GM13976 (cell line): ENCODE results near the gene CACNB3.

ENCODE experiments used
- DNase-seq: peaks from one replicate; pipeline ENCODE4 v3.0.0; 2012; ENCODE audit warnings: low spot score
- CTCF ChIP-seq: IDR thresholded peaks from 2 replicates; pipeline ENCODE4 v1.5.1; 2012; ENCODE audit warnings: borderline replicate concordance, mild to moderate bottlenecking; ENCODE audit not compliant: insufficient read depth; ENCODE audit errors: extremely low read depth, missing control alignments, control extremely low read depth
- in situ Hi-C: fragments of 300-500 bp; cut with MboI; formaldehyde crosslinking; loops from one replicate; pipeline ENCODE4 v1.12.0; 2022; ENCODE audit warnings: low sequenced_read_pairs, mixed read lengths, inconsistent platforms; ENCODE audit not compliant: unreplicated experiment

Gene CACNB3

DNA sequence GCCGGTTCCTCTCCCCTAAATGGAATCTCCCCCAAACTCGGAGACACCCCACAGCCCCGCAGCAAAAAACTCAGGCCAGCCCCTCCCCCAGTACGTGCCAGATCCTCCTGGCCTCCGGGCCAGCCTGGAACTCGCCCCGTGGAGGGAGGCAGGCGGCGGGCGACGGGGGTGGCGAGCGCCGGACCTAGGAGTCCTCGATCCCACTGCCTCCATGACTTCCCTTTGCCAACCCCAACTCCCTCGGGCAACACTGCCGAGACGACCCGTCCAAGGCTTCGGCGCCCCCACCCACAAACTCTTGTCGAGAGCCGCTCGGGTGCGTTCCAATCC lies 29.8 kb upstream of the CACNB3 start:
- DNase-seq = no peak
- no peak for TF ChIP-seq CTCF
- in situ Hi-C loops = no loop called here

DNA sequence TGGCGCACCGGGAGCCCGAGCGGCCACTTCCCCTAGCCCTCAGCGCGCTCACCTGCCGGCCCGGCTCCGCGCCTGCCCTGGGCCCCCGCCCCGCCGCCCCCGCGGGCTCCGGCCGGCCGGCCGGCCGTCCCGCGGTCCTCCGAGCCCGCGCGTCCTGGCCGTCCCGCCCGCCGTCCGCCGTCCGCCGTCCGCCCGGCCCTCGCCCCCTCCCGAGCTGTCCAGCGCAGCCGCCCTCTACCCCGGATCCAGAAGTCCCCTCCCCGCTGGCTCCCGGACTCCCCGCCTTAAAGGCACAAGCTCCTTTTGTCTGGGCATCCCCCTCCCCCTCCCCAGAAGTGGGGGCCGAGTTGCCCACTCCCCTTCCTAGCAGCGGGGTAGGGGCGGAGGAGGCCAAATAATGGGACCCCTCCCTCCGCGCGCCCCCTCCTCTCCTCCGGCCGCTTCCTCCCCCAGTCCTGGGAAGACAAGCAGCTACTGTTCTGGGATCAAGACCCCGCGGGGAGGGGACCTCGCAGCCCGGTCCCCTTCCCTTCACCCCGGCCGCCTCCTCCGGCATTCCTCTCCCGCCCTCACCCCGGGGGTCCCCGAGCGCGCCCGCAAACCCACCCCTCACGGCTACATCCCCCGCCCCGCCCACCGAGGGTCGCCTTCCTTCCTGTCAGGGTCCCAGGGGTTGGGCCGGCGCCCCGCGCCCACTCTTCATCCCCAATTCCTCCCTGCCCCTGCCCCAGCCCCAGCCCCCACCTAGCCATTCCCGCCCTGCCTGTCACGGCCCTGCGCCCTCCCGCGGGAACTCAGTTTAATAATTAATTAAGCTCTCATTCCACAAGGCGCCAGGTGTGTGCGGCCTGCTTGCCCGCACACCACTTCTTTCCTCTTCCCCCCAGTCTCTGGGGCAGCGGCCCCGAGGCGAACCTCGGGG lies 29.2 kb upstream of the CACNB3 start, which contains the start of gene ADCY6:
Gene ADCY6 (minus strand): TSS at position 236 of the 922 bp plus-strand sequence. CDS start 5,655 bp downstream, outside the sequence.
- no peak for TF ChIP-seq CTCF
- DNase-seq = peak; percentile 73
- in situ Hi-C loops = no loop called here

DNA sequence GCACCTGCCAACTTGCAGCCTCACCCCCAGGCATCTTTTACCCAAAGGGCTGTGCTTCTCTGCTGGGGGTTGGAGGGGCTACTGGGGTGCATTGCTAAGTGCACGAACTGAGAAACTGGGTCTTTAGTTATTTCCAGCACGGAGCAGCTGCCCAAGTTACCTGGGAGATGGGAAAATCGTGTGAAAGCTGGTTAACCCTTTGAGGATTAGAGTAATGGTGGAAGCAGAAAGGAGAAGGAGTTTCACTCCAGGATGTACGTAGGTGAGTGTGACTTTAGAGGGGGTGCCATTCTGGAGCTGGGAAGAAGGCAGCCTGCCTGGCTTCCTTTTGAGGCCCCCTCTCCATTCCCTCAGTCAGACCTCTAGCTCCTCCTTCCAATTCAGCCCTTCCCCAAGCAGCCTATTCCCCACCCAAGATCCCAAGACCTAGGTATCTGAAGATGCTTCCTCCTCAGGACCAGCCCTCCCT lies 28.4 kb upstream of the CACNB3 start:
- TF ChIP-seq CTCF = no peak
- no peak for DNase-seq
- in situ Hi-C loops = no loop called here

DNA sequence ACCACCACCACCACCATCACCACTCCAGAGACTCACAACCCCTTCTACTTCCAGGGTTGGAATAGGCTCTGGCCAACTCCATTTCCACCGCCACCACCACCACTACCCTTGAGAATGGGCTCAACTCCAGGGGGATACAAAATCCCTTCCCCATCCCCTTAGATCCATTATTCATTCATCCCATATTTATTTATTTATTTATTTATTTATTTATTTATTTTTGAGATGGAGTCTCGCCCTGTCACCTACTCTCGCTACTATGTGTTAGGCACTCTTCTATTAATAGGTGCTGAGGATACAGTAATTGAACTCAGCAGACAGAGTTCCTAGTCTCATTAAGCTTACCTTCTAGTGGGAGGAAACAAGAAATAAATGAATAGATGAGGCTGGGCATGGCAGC lies 24.6 kb upstream of the CACNB3 start:
- no peak for TF ChIP-seq CTCF
- no peak for DNase-seq
- in situ Hi-C loops = no loop called here

DNA sequence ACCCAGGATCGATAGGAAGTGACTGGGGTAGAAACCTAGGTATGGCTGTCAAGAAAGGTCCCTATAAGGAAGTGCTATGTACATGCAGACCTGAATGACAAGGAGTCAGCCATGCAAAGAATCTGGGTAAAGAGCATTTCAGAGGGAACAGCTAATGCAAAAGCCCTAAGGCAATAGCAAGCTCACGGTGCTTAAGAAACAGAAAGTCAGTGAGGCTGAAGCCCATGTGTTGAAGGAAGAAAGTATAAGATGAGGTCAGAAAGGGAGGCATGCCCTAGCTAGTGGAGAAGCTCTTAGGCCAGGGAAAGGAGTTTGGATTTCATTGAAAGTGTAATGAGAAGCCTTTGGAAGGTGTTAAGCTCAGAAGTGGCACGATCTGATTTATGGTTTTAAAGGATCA lies 23.4 kb upstream of the CACNB3 start:
- in situ Hi-C loops = loop anchor here (5.0 kb wide), 1 partner anchor 43 kb away; no protein-coding TSS in a partner anchor
- TF ChIP-seq CTCF = no peak
- DNase-seq = no peak

DNA sequence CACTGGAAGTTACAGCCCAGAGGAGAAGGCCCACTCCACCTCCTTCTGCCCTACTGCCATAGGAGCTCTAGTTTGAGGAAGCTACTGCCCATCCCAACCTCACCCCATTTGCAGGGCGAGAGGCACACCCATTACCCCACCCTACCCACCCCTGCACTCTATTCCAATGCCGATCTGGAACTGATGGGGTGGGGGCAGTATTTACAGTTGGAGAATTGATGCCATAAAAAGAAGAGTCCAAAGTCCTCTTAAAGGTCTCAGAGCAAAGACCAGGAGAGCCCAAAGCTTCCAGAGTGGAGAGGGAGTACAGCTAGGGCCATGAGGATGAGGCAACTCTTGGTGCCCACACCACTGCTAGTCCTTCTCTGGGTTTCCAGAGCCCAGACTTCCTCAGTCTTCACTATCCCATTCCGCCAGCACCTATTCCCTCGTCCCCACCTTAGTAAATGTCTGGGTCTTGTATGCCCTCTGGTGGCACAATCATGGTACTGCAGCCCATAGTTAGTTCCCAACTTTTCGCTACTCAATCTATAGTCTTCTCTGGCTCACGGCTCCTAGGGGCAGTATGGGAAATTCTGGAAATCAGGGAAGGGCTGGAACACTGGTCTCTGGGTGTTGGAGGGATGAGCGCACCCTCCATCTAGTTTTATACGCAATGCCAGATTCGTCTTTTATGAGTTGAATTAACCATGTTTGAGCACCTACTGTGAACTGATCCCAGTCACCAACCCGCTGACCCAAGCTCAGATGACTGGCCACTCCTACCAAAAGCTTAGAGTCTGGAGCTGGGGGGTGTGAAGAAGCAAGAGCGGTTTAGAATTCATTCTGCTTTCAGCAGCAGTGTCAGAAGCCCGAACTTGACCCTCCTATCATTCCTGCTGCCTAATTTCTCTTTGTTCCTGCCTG lies 22.5 kb upstream of the CACNB3 start:
- TF ChIP-seq CTCF = peak; percentile 79
- peak; percentile 81 for DNase-seq
- in situ Hi-C loops = loop anchor here (5.0 kb wide), 1 partner anchor 44 kb away; no protein-coding TSS in a partner anchor
